RWPE1 (cell line): ENCODE results near the gene CFAP61.

ENCODE experiments used
- CTCF ChIA-PET: fragments of 350-600 bp; sonication (Branson Sonifier 250); formaldehyde crosslinking; extraction: SDS; loops from one replicate; lab custom pipeline; 2021; lab: Yijun Ruan, JAX
- POLR2A ChIA-PET: fragments of 400-600 bp; formaldehyde crosslinking; extraction: SDS; loops from one replicate; lab custom pipeline; 2020; ENCODE audit warnings: antibody characterized with exemption; ENCODE audit not compliant: low non-redundant PET; lab: Yijun Ruan, JAX
- DNase-seq: peaks from one replicate; pipeline ENCODE4 v3.0.0; 2012; ENCODE audit warnings: low spot score
- H3K27ac ChIP-seq: fragments of 450-650 bp; 2 replicates; pipeline ENCODE4 v1.5.1; 2017
- TF ChIP-seq, protein P1 (sequence below): fragments of 450-650 bp; conservative IDR thresholded peaks from 2 replicates; pipeline ENCODE4 v1.5.1; 2017; ENCODE audit warnings: low read depth, mild to moderate bottlenecking

CFAP61 gene

GRCh38 chr20:20371083-20371482, 318.8 kb downstream of the CFAP61 start:
- ChIA-PET POLR2A (no interaction called here), CTCF (interaction anchor here (0.5 kb wide), 1 partner anchor 19 kb away, joined by 4 read pairs; no protein-coding TSS in a partner anchor)
- TF ChIP-seq, protein P1, sequence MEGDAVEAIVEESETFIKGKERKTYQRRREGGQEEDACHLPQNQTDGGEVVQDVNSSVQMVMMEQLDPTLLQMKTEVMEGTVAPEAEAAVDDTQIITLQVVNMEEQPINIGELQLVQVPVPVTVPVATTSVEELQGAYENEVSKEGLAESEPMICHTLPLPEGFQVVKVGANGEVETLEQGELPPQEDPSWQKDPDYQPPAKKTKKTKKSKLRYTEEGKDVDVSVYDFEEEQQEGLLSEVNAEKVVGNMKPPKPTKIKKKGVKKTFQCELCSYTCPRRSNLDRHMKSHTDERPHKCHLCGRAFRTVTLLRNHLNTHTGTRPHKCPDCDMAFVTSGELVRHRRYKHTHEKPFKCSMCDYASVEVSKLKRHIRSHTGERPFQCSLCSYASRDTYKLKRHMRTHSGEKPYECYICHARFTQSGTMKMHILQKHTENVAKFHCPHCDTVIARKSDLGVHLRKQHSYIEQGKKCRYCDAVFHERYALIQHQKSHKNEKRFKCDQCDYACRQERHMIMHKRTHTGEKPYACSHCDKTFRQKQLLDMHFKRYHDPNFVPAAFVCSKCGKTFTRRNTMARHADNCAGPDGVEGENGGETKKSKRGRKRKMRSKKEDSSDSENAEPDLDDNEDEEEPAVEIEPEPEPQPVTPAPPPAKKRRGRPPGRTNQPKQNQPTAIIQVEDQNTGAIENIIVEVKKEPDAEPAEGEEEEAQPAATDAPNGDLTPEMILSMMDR = no peak
- no peak overlapping the region for H3K27ac ChIP-seq
- no peak for DNase-seq

DNA sequence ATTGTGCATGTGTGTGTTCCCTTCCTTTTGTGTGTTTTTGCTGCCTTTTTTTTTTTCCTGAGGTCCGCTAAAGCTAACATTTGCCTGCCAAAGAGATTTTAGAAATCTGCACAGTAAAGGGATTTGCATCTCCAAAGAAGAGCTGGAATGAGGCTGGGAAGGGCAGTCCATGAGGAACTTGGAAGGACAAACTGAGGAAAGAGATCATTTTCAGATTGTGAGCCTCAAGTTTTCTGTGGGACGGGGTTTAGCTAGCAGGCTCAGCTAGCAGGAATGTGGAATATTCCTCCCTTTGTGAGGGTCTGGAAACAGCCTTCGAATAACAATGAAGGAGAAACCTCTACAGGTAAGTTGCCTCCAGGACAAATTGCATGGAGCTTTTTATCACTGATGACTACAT, 319.3 kb downstream of the CFAP61 start:
- DNase-seq = no peak
- TF ChIP-seq, protein P1 = no peak
- no peak overlapping the region for H3K27ac ChIP-seq
- CTCF ChIA-PET = interaction anchor here (0.7 to 0.8 kb wide), 2 partner anchors 86 to 713 kb away, joined by 3 to 4 read pairs; no protein-coding TSS in a partner anchor
- POLR2A ChIA-PET = no interaction called here

- DNase-seq = no peak
- CTCF ChIA-PET = no interaction called here
- no peak overlapping the region for H3K27ac ChIP-seq
- POLR2A ChIA-PET = no interaction called here
- TF ChIP-seq, protein P1 = no peak
These were observed 320.8 kb downstream of the CFAP61 start for GRCh38 chr20:20373091-20373571.

DNA sequence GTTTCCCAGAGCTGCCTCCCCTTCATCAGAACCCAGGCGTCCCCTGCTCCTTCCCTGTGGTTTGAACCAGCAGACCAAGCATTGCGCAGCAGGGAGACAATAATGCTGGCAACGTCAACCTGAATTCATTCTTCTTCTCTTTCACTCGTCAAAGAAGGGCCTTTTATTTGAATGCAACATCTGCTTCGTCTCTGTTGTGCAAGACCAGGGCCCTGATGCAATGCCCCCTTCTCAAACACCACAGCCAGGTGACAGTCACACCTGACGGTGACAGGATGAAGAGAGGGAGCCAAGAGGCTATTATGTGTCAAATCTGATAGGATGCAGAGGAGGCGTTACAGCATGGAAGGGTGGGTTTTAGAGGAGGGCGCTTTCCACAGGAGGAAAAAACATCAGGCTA, 323.5 kb downstream of the CFAP61 start:
- ChIA-PET CTCF (no interaction called here), POLR2A (no interaction called here)
- TF ChIP-seq, protein P1 = no peak
- no peak overlapping the region for H3K27ac ChIP-seq
- DNase-seq = no peak

- no peak overlapping the region for H3K27ac ChIP-seq
- ChIA-PET POLR2A (no interaction called here), CTCF (no interaction called here)
- DNase-seq = no peak
- TF ChIP-seq, protein P1 = no peak
These were observed 333.9 kb downstream of the CFAP61 start for GRCh38 chr20:20386192-20386591.

GRCh38 chr20:20390393-20390792, 338.1 kb downstream of the CFAP61 start:
- TF ChIP-seq, protein P1 = no peak
- DNase-seq = no peak
- H3K27ac ChIP-seq = no peak overlapping the region
- CTCF ChIA-PET = interaction anchor here (0.5 kb wide), 1 partner anchor 306 kb away, joined by 3 read pairs; no protein-coding TSS in a partner anchor
- POLR2A ChIA-PET = no interaction called here
